ENCODE data around the gene CFAP107. TPM values are rescaled to one million over a fixed set of nuclear protein-coding genes. Genes with fewer than 3 reads are reported as not detected.
"Not testable (repeated sequence)": the region's sequence is repeated elsewhere in the genome, so short reads cannot be mapped to it uniquely, and the experiment has no call there.

The CFAP107 gene, protein sequence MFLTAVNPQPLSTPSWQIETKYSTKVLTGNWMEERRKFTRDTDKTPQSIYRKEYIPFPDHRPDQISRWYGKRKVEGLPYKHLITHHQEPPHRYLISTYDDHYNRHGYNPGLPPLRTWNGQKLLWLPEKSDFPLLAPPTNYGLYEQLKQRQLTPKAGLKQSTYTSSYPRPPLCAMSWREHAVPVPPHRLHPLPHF
- not detected for total RNA-seq

DNA sequence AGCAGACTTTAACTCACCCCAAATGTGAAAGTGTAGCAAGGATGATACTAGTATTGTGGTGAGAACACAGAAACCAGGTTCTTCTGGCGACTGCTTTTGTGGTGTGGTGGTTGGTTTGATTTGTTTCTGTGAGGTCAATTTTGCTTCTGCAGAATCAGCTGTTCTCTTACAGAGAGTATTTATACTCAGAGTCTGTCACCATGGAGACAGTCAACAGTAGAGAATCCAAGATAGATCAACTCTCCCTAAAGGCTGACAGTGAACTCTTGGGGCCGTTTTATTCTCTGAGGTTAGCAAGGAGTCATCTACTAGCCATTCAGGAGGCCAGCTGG is at the start of gene CFAP107:
Gene CFAP107 (plus strand): TSS at position 209 of the 332 bp plus-strand sequence. CDS start 231 bp downstream, outside the sequence.
- no peak within 1 kb of the TSS for H3K4me3 Mint-ChIP-seq

DNA sequence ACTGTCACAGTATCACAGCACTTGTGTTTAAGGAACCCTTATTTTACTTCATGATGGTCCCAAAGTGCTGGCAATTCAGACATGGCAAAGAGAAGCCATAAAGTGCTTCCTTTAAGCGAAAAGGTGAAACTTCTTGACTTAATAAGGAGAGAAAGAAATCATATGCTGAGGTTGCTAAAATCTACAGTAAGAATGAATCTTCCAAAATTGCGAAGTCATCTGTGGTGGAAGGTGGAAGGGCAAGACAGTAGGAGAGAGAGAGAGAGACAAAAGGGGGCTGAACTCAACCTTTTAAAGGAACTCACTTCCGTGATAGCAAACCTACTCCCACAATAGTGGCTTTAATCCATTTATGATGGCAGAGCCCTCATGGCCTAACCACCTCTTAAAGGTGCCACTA is 49.3 kb upstream of the CFAP107 start:
- Mint-ChIP-seq H3K4me1 (no peaks in the 10 kb centered on the region), H3K9me3 (no peaks in the 10 kb centered on the region), H3K36me3 (ENCODE audit: low read depth) (no peaks in the 10 kb centered on the region), H3K4me3 (no peak overlapping the region), H3K27ac (no peak overlapping the region), H3K27me3 (peaks cover 21% of the 10 kb centered on the region)
- no peak for ATAC-seq (replicated peaks)

More for the DNA sequence above, at the start of gene CFAP107:
- Mint-ChIP-seq H3K27ac (no peak within 1 kb of the TSS), H3K36me3 (ENCODE audit: low read depth) (peaks cover 6% of the 10 kb centered on the region), H3K4me1 (no peaks in the 10 kb centered on the region), H3K27me3 (peaks cover 43% of the 10 kb centered on the region), H3K9me3 (peaks cover 22% of the 10 kb centered on the region)
- ATAC-seq (replicated peaks), result peak; percentile 38

DNA sequence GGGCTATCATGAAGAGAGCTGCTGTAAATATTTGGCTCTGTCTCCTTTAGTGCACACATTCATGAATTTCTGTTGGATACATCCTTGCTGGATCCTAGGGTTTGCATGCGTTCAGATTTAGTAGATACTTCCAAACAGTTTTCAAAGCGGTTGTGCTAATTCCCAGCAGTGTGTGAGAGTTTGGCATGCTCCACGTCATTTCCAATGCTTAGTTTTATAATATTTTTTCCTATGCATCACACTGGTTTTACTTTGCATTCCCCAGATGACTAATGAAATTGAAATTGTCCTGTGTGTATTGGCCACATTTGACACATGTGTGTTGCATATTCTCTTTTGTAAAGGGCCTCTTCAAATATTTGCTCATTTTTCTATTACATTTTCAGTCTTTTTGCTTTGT is 48.6 kb upstream of the CFAP107 start:
- H3K9me3 Mint-ChIP-seq, result no peaks in the 10 kb centered on the region
- H3K4me1 Mint-ChIP-seq, result no peaks in the 10 kb centered on the region
- ATAC-seq (replicated peaks), result no peak
- no peak overlapping the region for H3K27ac Mint-ChIP-seq
- no peak overlapping the region for H3K4me3 Mint-ChIP-seq
- peaks cover 21% of the 10 kb centered on the region for H3K27me3 Mint-ChIP-seq
- H3K36me3 Mint-ChIP-seq (ENCODE audit: low read depth), result no peaks in the 10 kb centered on the region

DNA sequence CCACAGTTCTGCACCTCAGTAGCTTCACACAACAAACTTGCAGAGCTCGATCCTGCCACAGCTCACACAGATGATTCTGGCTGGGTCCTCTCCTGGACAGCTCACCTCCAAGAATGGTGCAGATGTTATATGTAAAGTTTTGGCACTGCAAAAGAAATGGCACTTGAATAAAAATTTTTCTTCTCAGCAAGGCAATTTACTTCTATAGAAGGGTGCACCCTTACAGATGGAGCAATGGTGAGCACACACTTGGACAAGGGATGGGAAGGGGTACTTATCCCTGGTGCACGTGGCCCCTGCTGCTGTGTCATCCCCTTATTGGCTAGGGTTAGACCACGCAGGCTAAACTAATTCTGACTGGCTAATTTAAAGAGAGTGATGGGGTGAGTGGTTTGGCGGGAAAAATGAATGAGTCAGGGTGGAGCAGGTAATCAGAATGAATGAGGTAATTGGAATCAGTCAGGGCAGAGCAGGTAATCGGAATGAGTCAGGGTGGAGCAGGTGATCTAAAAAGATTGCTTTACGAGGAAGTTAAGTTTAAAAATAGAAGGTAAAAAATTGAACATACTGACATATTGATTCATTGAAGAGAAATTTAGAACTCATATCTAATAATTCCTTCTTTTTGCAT is 42.1 kb upstream of the CFAP107 start:
- Mint-ChIP-seq H3K27me3 (peaks cover 18% of the 10 kb centered on the region), H3K36me3 (ENCODE audit: low read depth) (no peaks in the 10 kb centered on the region), H3K4me1 (no peaks in the 10 kb centered on the region), H3K4me3 (no peak overlapping the region), H3K27ac (no peak overlapping the region), H3K9me3 (peaks cover 9% of the 10 kb centered on the region)
- no peak for ATAC-seq (replicated peaks)

GRCh38 chr1:12706061-12706460 is 39.9 kb upstream of the CFAP107 start:
- Mint-ChIP-seq H3K27ac (no peak overlapping the region), H3K4me1 (no peaks in the 10 kb centered on the region), H3K9me3 (peaks cover 9% of the 10 kb centered on the region), H3K36me3 (ENCODE audit: low read depth) (no peaks in the 10 kb centered on the region), H3K27me3 (peaks cover 11% of the 10 kb centered on the region), H3K4me3 (no peak overlapping the region)
- no peak for ATAC-seq (replicated peaks)

DNA sequence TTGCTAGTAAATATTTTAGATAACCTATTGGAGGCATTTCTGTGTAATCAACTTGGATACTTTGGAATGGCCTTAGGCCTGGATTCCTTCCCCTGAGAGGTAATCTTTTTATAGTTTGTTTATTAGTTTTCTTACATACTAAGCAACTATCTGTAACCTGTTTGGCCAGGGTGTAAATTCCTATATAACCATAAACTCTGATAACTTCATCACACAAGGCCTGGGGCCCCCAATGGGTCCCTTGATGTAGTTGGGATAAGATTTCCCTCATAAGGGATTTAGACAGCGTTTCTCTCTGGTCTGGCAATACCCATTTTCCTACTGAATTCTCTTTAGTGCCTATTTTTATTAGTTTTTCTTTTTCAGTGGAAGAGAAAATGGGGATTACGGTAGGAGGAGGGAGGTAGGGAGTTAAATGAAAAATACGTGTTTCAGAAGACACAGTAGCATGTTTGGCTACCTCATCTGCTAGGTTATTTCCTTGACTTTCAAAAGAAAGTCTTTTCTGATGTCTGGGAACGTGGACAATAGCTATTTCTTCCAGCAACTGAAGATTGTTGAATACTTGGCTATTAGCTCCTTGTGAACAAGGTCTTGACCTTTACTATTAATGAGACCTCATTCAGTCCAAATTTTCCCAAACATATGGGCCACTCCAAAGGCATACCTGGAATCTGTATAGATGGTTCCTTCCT is 37.5 kb upstream of the CFAP107 start:
- Mint-ChIP-seq H3K9me3 (peaks cover 5% of the 10 kb centered on the region), H3K27me3 (peaks cover 20% of the 10 kb centered on the region), H3K36me3 (ENCODE audit: low read depth) (no peaks in the 10 kb centered on the region), H3K4me1 (peaks cover 1% of the 10 kb centered on the region), H3K27ac (no peak overlapping the region), H3K4me3 (no peak overlapping the region)
- ATAC-seq (replicated peaks), result no peak

- Mint-ChIP-seq H3K36me3 (ENCODE audit: low read depth) (no peaks in the 10 kb centered on the region), H3K4me1 (peaks cover 4% of the 10 kb centered on the region), H3K27ac (no peak overlapping the region), H3K27me3 (peaks cover 25% of the 10 kb centered on the region), H3K9me3 (peaks cover 2% of the 10 kb centered on the region), H3K4me3 (no peak overlapping the region)
- ATAC-seq (replicated peaks), result no peak
These were observed 36.9 kb upstream of the CFAP107 start for GRCh38 chr1:12709091-12709491.

- Mint-ChIP-seq H3K4me3 (no peak overlapping the region), H3K9me3 (no peaks in the 10 kb centered on the region), H3K4me1 (peaks cover 4% of the 10 kb centered on the region), H3K27ac (no peak overlapping the region), H3K27me3 (peaks cover 25% of the 10 kb centered on the region), H3K36me3 (ENCODE audit: low read depth) (no peaks in the 10 kb centered on the region)
- ATAC-seq (replicated peaks), result no peak
These were observed 36.3 kb upstream of the CFAP107 start for GRCh38 chr1:12709696-12710095.

- H3K9me3 Mint-ChIP-seq, result no peaks in the 10 kb centered on the region
These were observed 34.5 kb upstream of the CFAP107 start for GRCh38 chr1:12711536-12711935.

DNA sequence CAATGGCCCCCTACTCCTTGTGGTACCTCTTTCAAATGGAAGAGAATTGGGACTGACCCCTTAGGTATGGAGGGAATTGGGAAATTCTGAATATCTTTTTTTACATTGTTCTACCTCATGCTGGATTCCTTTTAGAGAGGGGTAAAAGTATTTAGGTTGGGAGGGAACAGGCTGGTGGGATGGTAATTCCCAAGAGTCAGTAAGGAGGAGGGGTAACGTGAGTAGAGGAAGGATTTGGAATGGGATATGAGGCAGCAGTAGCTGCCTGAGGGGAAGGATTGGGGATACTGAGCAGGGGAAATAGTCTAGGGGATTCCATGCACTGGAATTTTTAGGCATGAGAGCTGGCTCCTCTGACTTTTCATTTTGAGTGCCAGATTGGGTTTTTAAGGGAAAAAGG is 33.9 kb upstream of the CFAP107 start:
- no peak overlapping the region for H3K4me3 Mint-ChIP-seq

More at GRCh38 chr1:12711536-12711935, 34.5 kb upstream of the CFAP107 start:
- Mint-ChIP-seq H3K27ac (no peak overlapping the region), H3K36me3 (ENCODE audit: low read depth) (no peaks in the 10 kb centered on the region), H3K27me3 (peaks cover 22% of the 10 kb centered on the region), H3K4me3 (no peak overlapping the region), H3K4me1 (peaks cover 4% of the 10 kb centered on the region)
- ATAC-seq (replicated peaks), result no peak

GRCh38 chr1:12712929-12713328 is 33.1 kb upstream of the CFAP107 start:
- no peaks in the 10 kb centered on the region for H3K36me3 Mint-ChIP-seq (ENCODE audit: low read depth)
- H3K4me3 Mint-ChIP-seq, result no peak overlapping the region
- no peaks in the 10 kb centered on the region for H3K9me3 Mint-ChIP-seq
- peaks cover 29% of the 10 kb centered on the region for H3K27me3 Mint-ChIP-seq
- ATAC-seq (replicated peaks), result no peak
- no peak overlapping the region for H3K27ac Mint-ChIP-seq
- H3K4me1 Mint-ChIP-seq, result peaks cover 4% of the 10 kb centered on the region

More for the DNA sequence above, 33.9 kb upstream of the CFAP107 start:
- peaks cover 4% of the 10 kb centered on the region for H3K4me1 Mint-ChIP-seq
- H3K27me3 Mint-ChIP-seq, result peaks cover 21% of the 10 kb centered on the region
- no peak for ATAC-seq (replicated peaks)
- no peaks in the 10 kb centered on the region for H3K36me3 Mint-ChIP-seq (ENCODE audit: low read depth)
- H3K9me3 Mint-ChIP-seq, result no peaks in the 10 kb centered on the region
- no peak overlapping the region for H3K27ac Mint-ChIP-seq

- H3K27ac Mint-ChIP-seq; H3K4me1 Mint-ChIP-seq; H3K36me3 Mint-ChIP-seq (ENCODE audit: low read depth); ATAC-seq (replicated peaks); H3K4me3 Mint-ChIP-seq; H3K9me3 Mint-ChIP-seq: not testable (repeated sequence)
- peaks cover 29% of the 10 kb centered on the region for H3K27me3 Mint-ChIP-seq
These were observed 32.3 kb upstream of the CFAP107 start for GRCh38 chr1:12713651-12714050.

DNA sequence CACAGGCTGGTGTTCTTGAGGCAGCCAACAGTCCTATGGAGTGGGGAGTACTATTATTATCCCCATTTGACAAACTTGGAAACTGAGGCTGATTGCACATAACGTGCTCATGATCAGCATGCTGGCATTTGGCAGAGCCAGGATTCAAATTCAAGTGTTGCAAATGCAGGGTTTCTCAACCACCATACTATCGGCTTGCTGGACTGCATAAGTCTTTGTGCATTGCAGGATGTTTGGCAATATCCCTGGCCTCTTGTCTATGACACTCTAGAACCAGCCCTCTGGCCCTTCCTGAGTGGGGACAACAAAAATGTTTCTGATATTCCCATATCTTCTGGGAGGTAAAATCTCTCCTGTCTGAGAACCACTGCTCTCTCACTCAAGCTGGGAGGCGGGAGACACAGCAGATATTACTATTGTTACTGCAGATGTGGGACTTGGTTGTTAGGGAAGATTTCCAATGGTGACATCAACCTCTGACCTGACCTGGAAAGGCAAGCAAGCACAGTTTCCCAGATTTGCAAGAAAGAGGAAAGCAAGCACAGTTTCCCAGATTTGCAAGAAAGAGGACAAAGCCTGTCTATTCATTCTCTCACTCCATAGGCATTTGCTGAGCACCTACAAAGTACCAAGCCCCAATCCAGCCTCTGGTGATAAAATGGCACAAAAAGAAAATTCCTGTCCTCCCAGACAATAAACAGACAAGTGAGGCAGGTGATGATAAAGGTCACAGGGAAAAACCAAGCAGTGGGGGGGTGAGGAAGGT is 31.1 kb upstream of the CFAP107 start:
- H3K36me3 Mint-ChIP-seq (ENCODE audit: low read depth), result no peaks in the 10 kb centered on the region
- H3K27ac Mint-ChIP-seq, result no peak overlapping the region
- peaks cover 4% of the 10 kb centered on the region for H3K4me1 Mint-ChIP-seq
- H3K4me3 Mint-ChIP-seq, result no peak overlapping the region
- no peak for ATAC-seq (replicated peaks)
- peaks cover 33% of the 10 kb centered on the region for H3K27me3 Mint-ChIP-seq
- H3K9me3 Mint-ChIP-seq, result no peaks in the 10 kb centered on the region

DNA sequence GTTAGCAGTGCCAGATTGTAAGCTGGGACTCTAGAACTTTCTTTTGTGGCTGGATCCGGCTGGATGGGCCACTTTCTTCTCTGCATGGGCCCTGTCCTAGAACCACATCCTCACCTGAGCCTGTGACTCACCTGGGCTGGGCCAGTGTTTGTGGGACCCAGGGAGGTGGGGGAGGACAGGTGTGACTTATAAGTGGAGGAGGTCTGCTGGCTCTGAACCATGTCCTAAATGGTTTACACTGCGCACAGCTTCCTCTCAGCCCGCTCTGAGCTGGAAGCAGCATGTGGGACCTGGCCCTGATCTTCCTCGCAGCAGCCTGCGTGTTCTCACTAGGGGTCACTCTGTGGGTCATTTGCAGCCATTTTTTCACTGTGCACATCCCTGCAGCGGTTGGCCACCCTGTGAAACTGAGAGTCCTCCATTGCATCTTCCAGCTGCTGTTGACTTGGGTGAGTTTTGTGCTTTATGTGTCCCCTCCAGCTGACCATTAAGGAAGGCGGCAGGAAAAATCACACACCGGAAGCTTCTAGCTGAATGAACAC is 30.0 kb upstream of the CFAP107 start, which contains the start of gene AADACL3:
Gene AADACL3 (plus strand): TSS at position 215 of the 542 bp plus-strand sequence. CDS start 67 bp downstream, at position 282.
- Mint-ChIP-seq H3K36me3 (ENCODE audit: low read depth) (no peaks in the 10 kb centered on the region), H3K27ac (no peak within 1 kb of the TSS), H3K4me1 (peaks cover 4% of the 10 kb centered on the region), H3K27me3 (peaks cover 38% of the 10 kb centered on the region), H3K9me3 (no peaks in the 10 kb centered on the region), H3K4me3 (no peak within 1 kb of the TSS)
- no peak for ATAC-seq (replicated peaks)

Data from activated T-helper 17 cell treated with anti-CD3 and anti-CD28 coated beads, Interleukin-2, amount 50 U/mL, for 72 hours (primary cell).